WTC11 (cell line): ENCODE measurements around the gene ZC3H4. TPM values are rescaled to one million over a fixed set of nuclear protein-coding genes. Genes with fewer than 3 reads are reported as not detected.

ENCODE experiments used
- ATAC-seq: fragments of 200-7000 bp; cut with Tn5 transposase; 2 replicates; pipeline ENCODE4 v1.10.0; 2021; ENCODE audit warnings: mild to moderate bottlenecking, moderate library complexity
- CTCF ChIA-PET: fragments of 300-600 bp; sonication (Branson Sonifier 250); formaldehyde crosslinking; loops from one replicate; lab custom pipeline; 2021; ENCODE audit warnings: antibody characterized with exemption; lab: Charles Lee
- POLR2A ChIA-PET: fragments of 350-600 bp; sonication (Branson Sonifier 250); formaldehyde crosslinking; loops from one replicate; lab custom pipeline; 2021; ENCODE audit warnings: antibody characterized with exemption; lab: Charles Lee
- DNase-seq: peaks from one replicate; pipeline ENCODE4 v3.0.0; 2021; ENCODE audit warnings: low spot score
- H3K27ac Mint-ChIP-seq: 2 replicates; pipeline ENCODE4 v1.8.0; 2021; ENCODE audit warnings: mixed read lengths
- H3K27me3 Mint-ChIP-seq: 2 replicates; pipeline ENCODE4 v1.8.0; 2021; ENCODE audit warnings: low read depth, mild to moderate bottlenecking, moderate library complexity, mixed read lengths
- H3K36me3 Mint-ChIP-seq: 2 replicates; pipeline ENCODE4 v1.8.0; 2021; ENCODE audit warnings: mixed read lengths
- H3K4me1 Mint-ChIP-seq: 2 replicates; pipeline ENCODE4 v1.8.0; 2022; ENCODE audit warnings: mixed read lengths
- H3K4me3 Mint-ChIP-seq: 2 replicates; pipeline ENCODE4 v1.8.0; 2021; ENCODE audit warnings: mild to moderate bottlenecking, moderate library complexity, mixed read lengths
- H3K9me3 Mint-ChIP-seq: 2 replicates; pipeline ENCODE4 v1.8.0; 2021; ENCODE audit warnings: mixed read lengths
- ELF4 ChIP-seq: sonication (generic); formaldehyde crosslinking; IDR thresholded peaks from 2 replicates; pipeline ENCODE4 v1.8.1; 2022; ENCODE audit warnings: low read depth, mild to moderate bottlenecking, moderate library complexity, missing genetic modification reagents
- ETV6 ChIP-seq: sonication (generic); formaldehyde crosslinking; IDR thresholded peaks from 2 replicates; pipeline ENCODE4 v1.8.1; 2022; ENCODE audit warnings: mild to moderate bottlenecking, missing genetic modification reagents
- FOXP1 ChIP-seq: sonication (generic); formaldehyde crosslinking; IDR thresholded peaks from 2 replicates; pipeline ENCODE4 v1.8.0; 2022; ENCODE audit warnings: missing genetic modification reagents, mild to moderate bottlenecking, moderate library complexity, borderline replicate concordance
- GRHL2 ChIP-seq: fragments of 250-450 bp; sonication (Bioruptor Pico); IDR thresholded peaks from 2 replicates; pipeline ENCODE4 v1.8.0; 2022; ENCODE audit warnings: mild to moderate bottlenecking, moderate library complexity; ENCODE audit not compliant: insufficient replicate concordance, severe bottlenecking
- GTF2I ChIP-seq: fragments of 250-450 bp; sonication (Bioruptor Pico); conservative IDR thresholded peaks from 2 replicates; pipeline ENCODE4 v1.4.0; 2021; ENCODE audit warnings: mild to moderate bottlenecking
- IRF2 ChIP-seq: sonication (generic); formaldehyde crosslinking; IDR thresholded peaks from 2 replicates; pipeline ENCODE4 v1.8.0; 2022; ENCODE audit warnings: low read depth, missing genetic modification reagents, borderline replicate concordance
- KAT7 ChIP-seq: sonication (generic); formaldehyde crosslinking; IDR thresholded peaks from 2 replicates; pipeline ENCODE4 v1.8.1; 2023; ENCODE audit warnings: missing genetic modification reagents, mild to moderate bottlenecking, borderline replicate concordance
- OVOL2 ChIP-seq: fragments of 250-450 bp; sonication (Bioruptor Pico); IDR thresholded peaks from 2 replicates; pipeline ENCODE4 v1.9.0; 2021; ENCODE audit warnings: mild to moderate bottlenecking, borderline replicate concordance
- SMAD3 ChIP-seq: sonication (generic); formaldehyde crosslinking; IDR thresholded peaks from 2 replicates; pipeline ENCODE4 v1.8.0; 2022; ENCODE audit warnings: missing genetic modification reagents, mild to moderate bottlenecking, borderline replicate concordance
- SP1 ChIP-seq: sonication (generic); formaldehyde crosslinking; conservative IDR thresholded peaks from 2 replicates; pipeline ENCODE4 v1.8.1; 2022; ENCODE audit warnings: missing genetic modification reagents
- TCF7 ChIP-seq: sonication (generic); formaldehyde crosslinking; IDR thresholded peaks from 2 replicates; pipeline ENCODE4 v1.8.0; 2022; ENCODE audit warnings: mild to moderate bottlenecking, low read depth, missing genetic modification reagents, moderate library complexity
- ZNF416 ChIP-seq: fragments of 250-450 bp; sonication (Bioruptor Pico); IDR thresholded peaks from 2 replicates; pipeline ENCODE4 v1.9.0; 2021; ENCODE audit warnings: mild to moderate bottlenecking, inconsistent platforms
- total RNA-seq: library from RNA; stranded (reverse); gene quantifications from 3 replicates; pipeline ENCODE4 v1.2.3, GENCODE V29; 2021
- TF ChIP-seq, protein P1 (sequence below): sonication (generic); formaldehyde crosslinking; IDR thresholded peaks from 2 replicates; pipeline ENCODE4 v1.8.1; 2022; ENCODE audit warnings: mild to moderate bottlenecking, missing genetic modification reagents, moderate library complexity, borderline replicate concordance
- TF ChIP-seq, protein P2 (sequence below): sonication (generic); formaldehyde crosslinking; IDR thresholded peaks from 2 replicates; pipeline ENCODE4 v1.8.1; 2023; ENCODE audit warnings: mild to moderate bottlenecking, missing genetic modification reagents, moderate library complexity
- TF ChIP-seq, protein P3 (sequence below): sonication (generic); formaldehyde crosslinking; IDR thresholded peaks from 2 replicates; pipeline ENCODE4 v1.8.1; 2023; ENCODE audit warnings: mild to moderate bottlenecking, missing genetic modification reagents
- TF ChIP-seq, protein P4 (sequence below): sonication (generic); formaldehyde crosslinking; IDR thresholded peaks from 2 replicates; pipeline ENCODE4 v1.8.1; 2023; ENCODE audit warnings: mild to moderate bottlenecking, moderate library complexity, missing genetic modification reagents
- TF ChIP-seq, protein P5 (sequence below): sonication (generic); formaldehyde crosslinking; IDR thresholded peaks from 2 replicates; pipeline ENCODE4 v1.8.0; 2022; ENCODE audit warnings: mild to moderate bottlenecking, missing genetic modification reagents
- TF ChIP-seq, protein P6 (sequence below): sonication (generic); formaldehyde crosslinking; IDR thresholded peaks from 2 replicates; pipeline ENCODE4 v1.8.1; 2022; ENCODE audit warnings: missing genetic modification reagents, borderline replicate concordance
- TF ChIP-seq, protein P7 (sequence below): fragments of 250-450 bp; sonication (Bioruptor Pico); IDR thresholded peaks from 2 replicates; pipeline ENCODE4 v1.9.0; 2021; ENCODE audit warnings: mild to moderate bottlenecking, borderline replicate concordance
- TF ChIP-seq, protein P8 (sequence below): fragments of 250-450 bp; sonication (Bioruptor Pico); IDR thresholded peaks from 2 replicates; pipeline ENCODE4 v1.9.0; 2021; ENCODE audit warnings: mild to moderate bottlenecking

ZC3H4 gene
- total RNA-seq, 1 experiment from 2014 or later, result 67.2 TPM

DNA sequence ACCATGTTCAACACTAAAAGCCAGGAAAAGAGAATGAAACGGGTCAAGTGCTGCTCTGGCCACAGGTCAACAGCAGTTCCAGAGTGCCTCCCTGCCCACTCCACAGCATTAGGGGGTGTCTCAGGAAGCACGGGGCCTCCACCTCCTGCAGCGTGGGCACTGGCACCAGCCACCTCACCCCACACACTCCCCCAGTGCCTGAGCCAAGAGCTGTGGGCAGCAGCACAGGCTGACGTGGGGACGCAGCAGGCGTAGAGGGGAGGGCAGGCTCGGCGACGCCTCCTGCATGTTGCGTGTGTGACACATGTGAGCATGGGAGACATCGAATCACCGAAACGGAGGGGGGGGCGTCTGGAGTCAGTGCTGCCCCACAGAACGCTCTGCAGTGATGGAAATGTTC, 43.8 kb downstream of the ZC3H4 start (continued):
- TF ChIP-seq, protein P1, sequence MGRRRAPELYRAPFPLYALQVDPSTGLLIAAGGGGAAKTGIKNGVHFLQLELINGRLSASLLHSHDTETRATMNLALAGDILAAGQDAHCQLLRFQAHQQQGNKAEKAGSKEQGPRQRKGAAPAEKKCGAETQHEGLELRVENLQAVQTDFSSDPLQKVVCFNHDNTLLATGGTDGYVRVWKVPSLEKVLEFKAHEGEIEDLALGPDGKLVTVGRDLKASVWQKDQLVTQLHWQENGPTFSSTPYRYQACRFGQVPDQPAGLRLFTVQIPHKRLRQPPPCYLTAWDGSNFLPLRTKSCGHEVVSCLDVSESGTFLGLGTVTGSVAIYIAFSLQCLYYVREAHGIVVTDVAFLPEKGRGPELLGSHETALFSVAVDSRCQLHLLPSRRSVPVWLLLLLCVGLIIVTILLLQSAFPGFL, result no peak
- TF ChIP-seq SP1 (CRISPR knock-in tag), result no peak
- no peak for TF ChIP-seq IRF2
- TF ChIP-seq, protein P2, sequence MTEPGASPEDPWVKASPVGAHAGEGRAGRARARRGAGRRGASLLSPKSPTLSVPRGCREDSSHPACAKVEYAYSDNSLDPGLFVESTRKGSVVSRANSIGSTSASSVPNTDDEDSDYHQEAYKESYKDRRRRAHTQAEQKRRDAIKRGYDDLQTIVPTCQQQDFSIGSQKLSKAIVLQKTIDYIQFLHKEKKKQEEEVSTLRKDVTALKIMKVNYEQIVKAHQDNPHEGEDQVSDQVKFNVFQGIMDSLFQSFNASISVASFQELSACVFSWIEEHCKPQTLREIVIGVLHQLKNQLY (CRISPR knock-in tag), result no peak
- TF ChIP-seq GTF2I (CRISPR knock-in tag), result no peak
- TF ChIP-seq ETV6 (CRISPR knock-in tag), result no peak

DNA sequence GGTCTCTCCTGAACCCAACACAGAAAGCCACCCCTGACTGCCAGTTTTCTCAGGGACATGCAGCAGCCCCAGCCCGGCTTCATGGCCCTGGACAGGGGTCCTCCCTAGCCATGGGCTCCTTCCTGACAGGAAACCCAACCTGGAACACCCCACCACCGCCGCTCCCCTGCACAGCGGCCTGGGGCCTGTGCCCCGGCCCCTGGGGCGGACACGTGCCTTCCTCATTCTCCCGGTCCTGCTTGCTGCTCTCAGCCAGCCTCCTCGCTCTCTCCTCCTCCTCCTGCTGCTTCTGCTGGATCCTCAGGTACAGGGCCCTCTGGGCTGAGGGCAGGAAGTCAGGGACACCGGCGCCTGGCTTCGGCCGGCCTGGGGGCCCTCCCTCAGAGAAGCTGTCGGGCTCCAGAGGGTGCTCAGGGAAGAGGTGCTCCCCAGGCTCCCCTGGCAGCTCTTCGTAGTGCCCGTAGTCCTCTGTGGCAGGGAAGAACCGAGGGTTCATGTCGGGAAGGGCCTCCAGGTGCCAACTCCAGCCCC, 44.6 kb downstream of the ZC3H4 start:
- ChIA-PET CTCF (interaction anchor here (1.2 kb wide), 1 partner anchor 11 kb away, joined by 6 read pairs; no protein-coding TSS in a partner anchor), POLR2A (no interaction called here)
- no peak for DNase-seq
- Mint-ChIP-seq H3K36me3 (peaks cover 39% of the 10 kb centered on the region), H3K9me3 (no peaks in the 10 kb centered on the region), H3K27me3 (no peaks in the 10 kb centered on the region), H3K4me1 (no peaks in the 10 kb centered on the region)
- no peak for ATAC-seq
- TF ChIP-seq, protein P3, sequence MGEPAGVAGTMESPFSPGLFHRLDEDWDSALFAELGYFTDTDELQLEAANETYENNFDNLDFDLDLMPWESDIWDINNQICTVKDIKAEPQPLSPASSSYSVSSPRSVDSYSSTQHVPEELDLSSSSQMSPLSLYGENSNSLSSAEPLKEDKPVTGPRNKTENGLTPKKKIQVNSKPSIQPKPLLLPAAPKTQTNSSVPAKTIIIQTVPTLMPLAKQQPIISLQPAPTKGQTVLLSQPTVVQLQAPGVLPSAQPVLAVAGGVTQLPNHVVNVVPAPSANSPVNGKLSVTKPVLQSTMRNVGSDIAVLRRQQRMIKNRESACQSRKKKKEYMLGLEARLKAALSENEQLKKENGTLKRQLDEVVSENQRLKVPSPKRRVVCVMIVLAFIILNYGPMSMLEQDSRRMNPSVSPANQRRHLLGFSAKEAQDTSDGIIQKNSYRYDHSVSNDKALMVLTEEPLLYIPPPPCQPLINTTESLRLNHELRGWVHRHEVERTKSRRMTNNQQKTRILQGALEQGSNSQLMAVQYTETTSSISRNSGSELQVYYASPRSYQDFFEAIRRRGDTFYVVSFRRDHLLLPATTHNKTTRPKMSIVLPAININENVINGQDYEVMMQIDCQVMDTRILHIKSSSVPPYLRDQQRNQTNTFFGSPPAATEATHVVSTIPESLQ, result no peak
- TF ChIP-seq, protein P4, sequence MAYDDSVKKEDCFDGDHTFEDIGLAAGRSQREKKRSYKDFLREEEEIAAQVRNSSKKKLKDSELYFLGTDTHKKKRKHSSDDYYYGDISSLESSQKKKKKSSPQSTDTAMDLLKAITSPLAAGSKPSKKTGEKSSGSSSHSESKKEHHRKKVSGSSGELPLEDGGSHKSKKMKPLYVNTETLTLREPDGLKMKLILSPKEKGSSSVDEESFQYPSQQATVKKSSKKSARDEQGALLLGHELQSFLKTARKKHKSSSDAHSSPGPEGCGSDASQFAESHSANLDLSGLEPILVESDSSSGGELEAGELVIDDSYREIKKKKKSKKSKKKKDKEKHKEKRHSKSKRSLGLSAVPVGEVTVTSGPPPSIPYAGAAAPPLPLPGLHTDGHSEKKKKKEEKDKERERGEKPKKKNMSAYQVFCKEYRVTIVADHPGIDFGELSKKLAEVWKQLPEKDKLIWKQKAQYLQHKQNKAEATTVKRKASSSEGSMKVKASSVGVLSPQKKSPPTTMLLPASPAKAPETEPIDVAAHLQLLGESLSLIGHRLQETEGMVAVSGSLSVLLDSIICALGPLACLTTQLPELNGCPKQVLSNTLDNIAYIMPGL (CRISPR knock-in tag), result no peak
- no peak for TF ChIP-seq SMAD3
- TF ChIP-seq, protein P5, sequence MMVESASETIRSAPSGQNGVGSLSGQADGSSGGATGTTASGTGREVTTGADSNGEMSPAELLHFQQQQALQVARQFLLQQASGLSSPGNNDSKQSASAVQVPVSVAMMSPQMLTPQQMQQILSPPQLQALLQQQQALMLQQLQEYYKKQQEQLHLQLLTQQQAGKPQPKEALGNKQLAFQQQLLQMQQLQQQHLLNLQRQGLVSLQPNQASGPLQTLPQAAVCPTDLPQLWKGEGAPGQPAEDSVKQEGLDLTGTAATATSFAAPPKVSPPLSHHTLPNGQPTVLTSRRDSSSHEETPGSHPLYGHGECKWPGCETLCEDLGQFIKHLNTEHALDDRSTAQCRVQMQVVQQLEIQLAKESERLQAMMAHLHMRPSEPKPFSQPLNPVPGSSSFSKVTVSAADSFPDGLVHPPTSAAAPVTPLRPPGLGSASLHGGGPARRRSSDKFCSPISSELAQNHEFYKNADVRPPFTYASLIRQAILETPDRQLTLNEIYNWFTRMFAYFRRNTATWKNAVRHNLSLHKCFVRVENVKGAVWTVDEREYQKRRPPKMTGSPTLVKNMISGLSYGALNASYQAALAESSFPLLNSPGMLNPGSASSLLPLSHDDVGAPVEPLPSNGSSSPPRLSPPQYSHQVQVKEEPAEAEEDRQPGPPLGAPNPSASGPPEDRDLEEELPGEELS (CRISPR knock-in tag), result no peak
- no peak for TF ChIP-seq FOXP1 (CRISPR knock-in tag)
- TF ChIP-seq, protein P6, sequence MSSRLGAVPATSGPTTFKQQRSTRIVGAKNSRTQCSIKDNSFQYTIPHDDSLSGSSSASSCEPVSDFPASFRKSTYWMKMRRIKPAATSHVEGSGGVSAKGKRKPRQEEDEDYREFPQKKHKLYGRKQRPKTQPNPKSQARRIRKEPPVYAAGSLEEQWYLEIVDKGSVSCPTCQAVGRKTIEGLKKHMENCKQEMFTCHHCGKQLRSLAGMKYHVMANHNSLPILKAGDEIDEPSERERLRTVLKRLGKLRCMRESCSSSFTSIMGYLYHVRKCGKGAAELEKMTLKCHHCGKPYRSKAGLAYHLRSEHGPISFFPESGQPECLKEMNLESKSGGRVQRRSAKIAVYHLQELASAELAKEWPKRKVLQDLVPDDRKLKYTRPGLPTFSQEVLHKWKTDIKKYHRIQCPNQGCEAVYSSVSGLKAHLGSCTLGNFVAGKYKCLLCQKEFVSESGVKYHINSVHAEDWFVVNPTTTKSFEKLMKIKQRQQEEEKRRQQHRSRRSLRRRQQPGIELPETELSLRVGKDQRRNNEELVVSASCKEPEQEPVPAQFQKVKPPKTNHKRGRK (CRISPR knock-in tag), result no peak
- TF ChIP-seq, protein P7, sequence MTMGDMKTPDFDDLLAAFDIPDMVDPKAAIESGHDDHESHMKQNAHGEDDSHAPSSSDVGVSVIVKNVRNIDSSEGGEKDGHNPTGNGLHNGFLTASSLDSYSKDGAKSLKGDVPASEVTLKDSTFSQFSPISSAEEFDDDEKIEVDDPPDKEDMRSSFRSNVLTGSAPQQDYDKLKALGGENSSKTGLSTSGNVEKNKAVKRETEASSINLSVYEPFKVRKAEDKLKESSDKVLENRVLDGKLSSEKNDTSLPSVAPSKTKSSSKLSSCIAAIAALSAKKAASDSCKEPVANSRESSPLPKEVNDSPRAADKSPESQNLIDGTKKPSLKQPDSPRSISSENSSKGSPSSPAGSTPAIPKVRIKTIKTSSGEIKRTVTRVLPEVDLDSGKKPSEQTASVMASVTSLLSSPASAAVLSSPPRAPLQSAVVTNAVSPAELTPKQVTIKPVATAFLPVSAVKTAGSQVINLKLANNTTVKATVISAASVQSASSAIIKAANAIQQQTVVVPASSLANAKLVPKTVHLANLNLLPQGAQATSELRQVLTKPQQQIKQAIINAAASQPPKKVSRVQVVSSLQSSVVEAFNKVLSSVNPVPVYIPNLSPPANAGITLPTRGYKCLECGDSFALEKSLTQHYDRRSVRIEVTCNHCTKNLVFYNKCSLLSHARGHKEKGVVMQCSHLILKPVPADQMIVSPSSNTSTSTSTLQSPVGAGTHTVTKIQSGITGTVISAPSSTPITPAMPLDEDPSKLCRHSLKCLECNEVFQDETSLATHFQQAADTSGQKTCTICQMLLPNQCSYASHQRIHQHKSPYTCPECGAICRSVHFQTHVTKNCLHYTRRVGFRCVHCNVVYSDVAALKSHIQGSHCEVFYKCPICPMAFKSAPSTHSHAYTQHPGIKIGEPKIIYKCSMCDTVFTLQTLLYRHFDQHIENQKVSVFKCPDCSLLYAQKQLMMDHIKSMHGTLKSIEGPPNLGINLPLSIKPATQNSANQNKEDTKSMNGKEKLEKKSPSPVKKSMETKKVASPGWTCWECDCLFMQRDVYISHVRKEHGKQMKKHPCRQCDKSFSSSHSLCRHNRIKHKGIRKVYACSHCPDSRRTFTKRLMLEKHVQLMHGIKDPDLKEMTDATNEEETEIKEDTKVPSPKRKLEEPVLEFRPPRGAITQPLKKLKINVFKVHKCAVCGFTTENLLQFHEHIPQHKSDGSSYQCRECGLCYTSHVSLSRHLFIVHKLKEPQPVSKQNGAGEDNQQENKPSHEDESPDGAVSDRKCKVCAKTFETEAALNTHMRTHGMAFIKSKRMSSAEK (CRISPR knock-in tag), result no peak
- TF ChIP-seq KAT7 (CRISPR knock-in tag), result no peak
- no peak for TF ChIP-seq ZNF416 (CRISPR knock-in tag)
- no peak for TF ChIP-seq OVOL2
- TF ChIP-seq ELF4 (CRISPR knock-in tag), result no peak
- no peak for TF ChIP-seq GTF2I (CRISPR knock-in tag)
- TF ChIP-seq TCF7 (CRISPR knock-in tag), result no peak
- no peak for TF ChIP-seq GRHL2 (CRISPR knock-in tag)
- TF ChIP-seq, protein P8, sequence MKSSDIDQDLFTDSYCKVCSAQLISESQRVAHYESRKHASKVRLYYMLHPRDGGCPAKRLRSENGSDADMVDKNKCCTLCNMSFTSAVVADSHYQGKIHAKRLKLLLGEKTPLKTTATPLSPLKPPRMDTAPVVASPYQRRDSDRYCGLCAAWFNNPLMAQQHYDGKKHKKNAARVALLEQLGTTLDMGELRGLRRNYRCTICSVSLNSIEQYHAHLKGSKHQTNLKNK (CRISPR knock-in tag), result no peak
- TF ChIP-seq, all 79 proteins: peak for 0
- Mint-ChIP-seq H3K27ac (no peak overlapping the region), H3K4me3 (no peak overlapping the region)
